GM21529 (cell line): ENCODE results near the gene PTPRK.
"Not testable (repeated sequence)": the region's sequence is repeated elsewhere in the genome, so short reads cannot be mapped to it uniquely, and the experiment has no call there.

ENCODE experiments used
- ATAC-seq: cut with Tn5 transposase; IDR thresholded peaks from one replicate; pipeline ENCODE4 v1.9.1; 2021; ENCODE audit not compliant: unreplicated experiment

The PTPRK gene

DNA sequence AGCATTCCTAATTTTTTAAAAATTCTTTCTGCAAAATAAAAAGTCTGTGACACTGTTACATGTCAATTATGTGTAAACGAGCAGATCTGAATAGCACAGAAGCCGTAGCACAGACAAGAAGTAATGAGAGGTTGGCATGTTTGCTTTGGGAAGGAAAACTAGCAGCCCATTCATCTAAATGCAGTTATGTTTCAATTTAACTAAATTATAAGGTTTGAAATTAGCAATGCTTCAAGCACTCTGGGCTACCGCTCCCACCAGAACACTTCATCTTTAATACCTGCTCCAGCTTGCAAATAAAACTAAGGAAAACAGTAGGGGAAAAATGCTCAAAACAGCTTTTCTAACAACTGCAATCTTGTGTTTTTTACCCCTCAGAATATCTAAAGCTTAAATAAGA lies 73.9 kb downstream of the PTPRK start:
- no peak for ATAC-seq

DNA sequence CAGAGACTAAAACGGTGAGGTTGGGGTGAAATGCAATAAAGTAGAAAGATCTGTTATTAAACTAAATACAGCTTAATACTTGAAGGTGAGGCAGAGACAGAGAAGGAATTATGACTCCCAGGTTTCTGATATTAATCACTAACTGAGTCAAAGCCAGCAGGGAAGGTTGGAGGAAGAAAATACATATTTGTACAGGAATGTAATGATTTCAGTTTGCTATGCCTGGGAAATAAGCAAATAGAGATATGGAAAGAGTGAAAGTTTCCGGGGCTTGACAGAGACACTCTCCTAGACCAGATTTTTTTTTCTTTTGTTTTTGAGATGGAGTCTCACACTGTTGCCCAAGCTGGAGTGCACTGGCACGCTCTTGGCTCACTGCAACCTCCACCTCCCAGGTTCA lies 76.8 kb downstream of the PTPRK start:
- ATAC-seq = no peak

DNA sequence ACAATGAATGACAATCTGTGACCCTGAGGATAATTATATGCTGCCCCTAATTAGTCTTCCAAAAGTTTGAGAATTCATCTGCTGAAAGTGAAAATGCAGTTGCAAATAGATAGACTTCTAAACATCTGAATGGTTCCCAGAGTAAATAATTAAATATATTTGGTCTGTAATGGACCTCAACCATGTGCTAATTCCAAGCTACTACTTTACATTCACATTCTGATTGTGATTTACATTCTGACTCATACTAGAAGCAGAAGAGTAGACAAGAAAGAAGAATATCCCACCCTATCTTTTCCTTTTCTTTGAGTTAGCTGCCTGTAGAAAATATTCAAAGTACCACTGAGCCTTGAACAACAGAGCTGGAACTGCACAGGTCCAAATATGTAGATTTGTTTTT lies 80.8 kb downstream of the PTPRK start:
- ATAC-seq = no peak

DNA sequence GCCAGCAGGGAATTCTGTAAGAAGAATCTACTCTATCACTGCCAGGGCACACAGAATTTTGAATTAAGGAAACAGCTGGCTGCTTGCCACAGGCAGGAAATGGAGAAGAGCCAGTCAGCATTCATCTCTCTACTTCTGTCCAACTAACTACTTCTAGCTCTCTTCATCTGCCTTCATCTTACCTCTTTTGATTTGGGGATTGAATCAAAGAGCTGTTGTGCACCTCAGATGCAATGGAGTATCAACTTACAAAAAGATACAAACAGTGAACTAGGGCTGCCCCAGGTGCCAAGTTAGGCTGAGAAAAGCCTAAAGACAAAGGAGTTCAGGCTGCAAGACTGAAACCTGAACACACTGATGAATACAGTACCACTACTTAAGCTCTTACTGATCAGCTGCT lies 82.0 kb downstream of the PTPRK start:
- ATAC-seq = no peak

DNA sequence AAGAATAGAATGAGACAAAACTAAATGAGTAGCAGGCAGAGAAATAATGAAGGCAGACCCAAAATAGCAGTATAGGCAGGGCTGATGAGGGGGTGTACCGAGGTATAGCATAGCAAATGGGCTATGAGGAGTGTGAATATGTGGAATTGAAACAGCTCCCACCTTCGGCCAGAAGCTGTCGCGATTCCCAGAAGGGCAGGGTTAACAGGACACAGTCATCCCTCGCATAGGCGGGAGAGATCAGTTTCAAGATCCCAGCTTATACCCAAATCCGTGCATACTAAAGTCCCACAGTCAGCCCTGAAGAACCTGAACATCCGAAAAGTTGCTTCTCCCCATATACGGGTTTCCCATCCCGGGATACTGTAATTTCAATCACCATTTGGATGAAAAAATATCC lies 82.7 kb downstream of the PTPRK start:
- ATAC-seq = no peak

DNA sequence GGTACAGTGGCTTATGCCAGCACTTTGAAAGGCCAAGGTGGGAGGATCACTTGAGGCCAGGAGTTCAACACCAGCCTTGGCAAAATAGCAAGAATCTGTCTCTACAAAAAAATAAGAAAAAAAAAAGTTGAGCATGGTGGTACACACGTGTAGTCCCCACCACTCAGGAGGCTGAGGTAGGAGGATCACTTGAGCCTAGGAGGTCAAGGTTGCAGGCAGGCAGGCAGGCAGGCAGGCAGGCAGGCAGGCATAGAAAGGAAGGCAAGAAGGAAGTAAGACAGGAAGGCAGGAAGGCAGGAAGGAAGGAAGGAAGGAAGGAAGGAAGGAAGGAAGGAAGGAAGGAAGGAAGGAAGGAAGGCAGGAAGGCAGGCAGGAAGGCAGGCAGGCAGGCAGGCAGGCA lies 85.6 kb downstream of the PTPRK start:
- not testable (repeated sequence) for ATAC-seq

DNA sequence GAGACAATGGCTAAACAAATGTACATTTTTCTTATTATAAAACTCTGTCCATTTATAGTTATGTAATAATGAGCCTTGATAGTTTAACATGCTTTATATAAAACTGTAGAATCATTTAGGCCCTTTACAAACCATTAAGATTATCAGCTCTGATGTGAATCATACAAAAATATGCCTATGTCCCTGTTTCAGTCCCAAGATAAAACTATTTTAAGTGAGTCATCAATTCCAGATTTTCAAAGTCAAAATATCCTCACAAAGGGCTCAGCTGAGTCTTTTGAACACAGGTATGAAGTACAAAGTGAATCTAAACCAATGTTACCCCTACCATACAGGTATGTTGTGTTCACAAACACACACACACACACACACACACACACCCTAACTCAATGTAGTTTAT lies 88.0 kb downstream of the PTPRK start:
- no peak for ATAC-seq

DNA sequence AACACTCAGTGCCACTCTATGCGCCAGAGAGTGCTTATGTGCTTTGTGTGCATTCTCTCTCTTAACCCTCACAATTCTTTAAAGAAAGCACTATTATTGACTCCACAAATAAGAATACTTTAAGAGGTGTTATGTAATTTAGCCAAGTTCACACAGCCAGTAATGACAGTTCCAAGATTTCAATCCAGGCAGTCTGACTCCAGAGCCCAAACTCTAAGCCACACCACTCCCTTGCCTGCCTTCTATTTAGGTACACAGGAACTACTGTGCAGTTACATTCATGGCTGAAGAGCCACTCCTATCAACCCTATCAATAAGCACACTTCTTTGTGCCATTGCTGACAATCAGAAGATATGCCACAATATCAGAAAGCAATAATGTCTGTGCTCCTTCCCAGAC lies 93.3 kb downstream of the PTPRK start:
- no peak for ATAC-seq

DNA sequence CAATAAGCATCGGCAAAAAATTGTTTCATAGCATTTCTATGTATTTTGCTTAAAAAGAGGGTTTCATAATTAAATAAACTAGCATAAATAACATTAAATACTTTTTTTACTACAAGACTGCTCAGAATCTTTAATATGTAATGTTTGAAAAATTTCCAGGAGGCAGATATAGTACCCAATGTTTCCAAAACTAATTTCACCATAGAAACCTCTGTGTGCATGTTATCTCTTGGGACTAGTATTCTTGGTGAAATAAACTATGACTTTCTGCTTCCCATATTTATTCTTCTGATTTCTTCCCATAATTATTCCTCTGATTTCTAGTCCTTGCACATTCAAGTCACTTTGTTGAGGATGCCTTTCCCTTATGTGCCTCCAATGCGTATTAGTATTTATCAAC lies 94.5 kb downstream of the PTPRK start:
- no peak for ATAC-seq

DNA sequence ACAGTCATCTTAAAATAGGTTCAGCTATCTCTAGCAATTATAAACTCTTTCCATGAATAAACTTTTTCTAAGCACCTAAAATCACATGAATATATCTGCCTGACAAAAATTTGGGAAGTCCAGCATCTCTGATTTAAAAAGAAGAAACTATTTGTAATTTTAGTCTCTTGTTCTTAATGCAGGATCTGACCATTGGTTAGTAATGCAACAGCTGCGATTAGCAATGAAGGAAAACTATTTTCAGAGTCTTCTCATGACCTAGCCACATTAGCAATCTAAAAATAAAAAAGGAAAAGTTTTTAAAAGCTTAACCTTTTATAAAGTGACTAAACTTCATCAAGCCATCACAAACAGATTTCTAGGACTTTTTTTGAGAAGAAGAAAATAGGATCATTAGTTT lies 97.5 kb downstream of the PTPRK start:
- ATAC-seq = no peak

DNA sequence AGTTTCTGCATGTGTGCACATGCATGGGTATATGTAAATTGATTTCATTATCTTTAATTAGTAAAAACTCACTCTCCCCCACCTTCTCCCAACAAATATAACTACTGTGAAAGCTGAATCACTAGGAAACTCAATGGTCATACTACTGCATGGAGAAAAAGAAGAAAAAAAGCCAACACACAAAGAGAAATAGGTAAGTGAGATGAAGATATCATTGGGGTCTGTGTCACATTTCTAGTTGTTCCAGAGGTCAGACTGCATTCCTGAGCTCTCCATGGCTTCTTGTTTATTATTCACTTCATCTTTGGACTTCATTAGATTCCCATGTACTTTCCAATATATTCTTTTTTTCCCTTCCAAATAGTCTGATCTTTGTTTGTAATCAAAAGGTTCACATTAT lies 98.2 kb downstream of the PTPRK start:
- no peak for ATAC-seq

DNA sequence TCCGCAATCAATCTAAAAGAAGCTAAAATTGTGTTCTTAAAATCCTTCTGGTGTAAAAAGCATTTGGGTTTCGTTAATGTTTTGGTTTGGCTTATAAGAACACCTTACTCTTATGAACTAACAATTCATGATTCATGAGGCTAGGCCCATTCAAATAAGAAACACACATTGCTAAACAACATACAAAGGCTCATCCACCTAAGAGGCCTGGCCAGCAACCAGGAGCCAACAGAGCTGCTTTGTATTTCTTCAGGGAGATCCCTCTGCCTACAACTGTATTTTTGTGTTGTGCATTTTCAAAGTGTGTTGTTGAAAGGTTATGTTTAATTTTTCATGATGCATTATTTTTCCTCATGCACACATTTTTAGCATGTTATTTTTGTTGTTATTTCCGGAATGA lies 98.6 kb downstream of the PTPRK start:
- ATAC-seq = no peak

DNA sequence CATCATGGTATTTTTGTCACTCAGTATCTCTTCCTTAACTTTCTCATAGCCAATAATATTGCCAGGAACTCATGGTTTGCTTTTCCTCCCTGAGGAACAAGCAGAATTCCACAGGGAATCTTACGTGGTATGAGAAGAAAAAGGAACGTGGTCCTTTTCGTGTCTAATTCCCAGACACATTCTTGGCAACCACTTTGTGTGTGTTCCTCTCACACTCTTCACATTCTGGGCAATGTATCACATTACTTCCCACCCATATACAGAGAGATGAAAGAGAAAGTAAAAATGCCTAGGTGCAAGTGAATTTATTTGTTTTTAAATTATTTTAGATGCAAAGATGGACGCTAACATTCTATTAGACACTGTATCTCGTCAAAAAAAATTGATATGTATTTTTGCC lies 102.7 kb downstream of the PTPRK start:
- ATAC-seq = no peak

DNA sequence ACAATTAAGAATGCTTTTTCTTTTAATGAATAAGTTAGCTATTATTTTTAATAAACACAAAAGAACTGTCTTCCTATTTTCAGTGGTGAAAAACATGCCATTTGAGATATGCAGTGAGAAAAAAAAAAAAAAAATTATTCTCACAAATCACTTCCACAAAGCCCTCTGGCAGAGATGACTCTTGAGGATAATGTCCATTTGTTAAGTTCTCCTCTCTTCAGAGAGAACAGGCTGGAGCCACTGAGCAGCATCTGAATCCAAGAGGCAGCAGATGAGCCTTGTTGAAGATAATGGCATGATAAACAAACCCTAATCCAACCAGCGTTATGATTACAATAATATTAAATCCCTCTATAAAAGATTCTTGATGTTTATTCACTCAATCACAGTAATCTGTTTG lies 105.0 kb downstream of the PTPRK start:
- no peak for ATAC-seq

DNA sequence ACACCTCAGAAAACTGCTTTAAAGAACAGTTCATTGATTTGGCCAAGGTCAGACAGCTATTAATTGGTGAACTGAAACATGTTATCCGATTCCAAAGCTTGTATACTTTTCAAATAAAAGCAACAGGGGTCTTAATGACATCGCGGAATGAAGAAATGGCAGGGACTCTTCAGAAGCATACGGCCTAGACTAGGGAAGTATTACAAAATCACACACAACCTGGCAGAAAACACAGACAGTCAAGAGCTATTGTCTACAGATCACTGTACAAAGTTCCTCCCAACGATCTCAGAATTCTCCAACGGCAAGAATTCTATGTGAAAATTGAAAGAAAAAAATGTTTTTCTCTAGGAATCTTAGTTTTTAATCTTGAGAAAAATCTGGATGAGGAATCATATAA lies 105.5 kb downstream of the PTPRK start:
- ATAC-seq = no peak

DNA sequence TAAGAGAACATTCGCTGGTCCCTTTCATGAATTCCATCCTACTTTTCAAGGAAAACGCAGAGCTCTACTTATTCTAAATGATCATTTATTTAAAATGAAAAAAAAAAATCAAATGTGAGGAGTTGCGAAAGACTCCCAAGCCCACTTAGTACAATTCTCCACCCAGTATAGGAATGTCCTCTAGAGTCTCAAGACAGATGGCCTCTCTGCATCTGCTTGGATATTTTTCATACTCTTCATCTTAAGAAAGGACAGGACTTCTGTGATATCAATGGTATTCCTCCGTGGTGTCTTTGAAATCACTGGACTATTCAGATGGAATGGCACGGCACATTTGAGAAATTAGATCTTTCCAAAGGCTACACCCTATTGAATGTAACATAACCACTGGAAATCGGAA lies 107.1 kb downstream of the PTPRK start:
- no peak for ATAC-seq

DNA sequence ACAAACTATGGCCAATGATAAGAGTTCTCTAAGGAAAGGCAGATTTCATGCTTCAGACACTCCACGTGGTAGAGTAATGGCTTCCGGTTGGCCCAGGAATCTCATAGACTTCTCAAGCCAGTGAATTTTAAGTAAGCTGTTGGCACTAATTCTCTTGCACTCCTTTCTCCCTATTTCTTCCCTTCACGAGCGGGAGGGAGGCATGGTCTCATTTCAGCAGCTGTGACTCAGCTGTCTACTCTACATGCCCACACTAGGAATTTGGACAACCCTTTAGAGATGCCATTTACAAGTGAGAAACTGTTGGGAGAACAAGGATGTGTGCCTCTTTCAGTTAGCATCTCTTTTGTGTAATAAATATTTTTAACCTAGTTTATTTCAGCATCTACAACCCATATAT lies 107.7 kb downstream of the PTPRK start:
- no peak for ATAC-seq

DNA sequence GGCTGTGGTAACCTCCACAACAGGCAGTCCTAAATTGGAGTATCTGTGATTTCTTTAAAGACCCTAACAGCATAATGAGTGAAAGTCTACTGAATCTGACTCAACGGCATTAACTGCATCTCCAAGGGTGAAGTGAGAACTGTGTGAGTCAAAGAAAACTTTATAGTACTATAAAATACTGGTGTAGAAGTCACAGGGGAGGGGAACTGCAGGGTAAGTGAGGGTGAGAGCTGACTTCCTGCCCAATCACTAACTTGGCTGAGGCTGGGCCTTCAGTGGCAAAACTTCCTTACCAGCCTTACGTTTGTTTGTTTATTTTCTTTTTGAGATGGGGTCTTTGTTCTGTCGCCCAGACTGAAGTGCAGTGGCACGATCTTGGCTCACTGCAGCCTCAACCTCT lies 109.8 kb downstream of the PTPRK start:
- no peak for ATAC-seq

DNA sequence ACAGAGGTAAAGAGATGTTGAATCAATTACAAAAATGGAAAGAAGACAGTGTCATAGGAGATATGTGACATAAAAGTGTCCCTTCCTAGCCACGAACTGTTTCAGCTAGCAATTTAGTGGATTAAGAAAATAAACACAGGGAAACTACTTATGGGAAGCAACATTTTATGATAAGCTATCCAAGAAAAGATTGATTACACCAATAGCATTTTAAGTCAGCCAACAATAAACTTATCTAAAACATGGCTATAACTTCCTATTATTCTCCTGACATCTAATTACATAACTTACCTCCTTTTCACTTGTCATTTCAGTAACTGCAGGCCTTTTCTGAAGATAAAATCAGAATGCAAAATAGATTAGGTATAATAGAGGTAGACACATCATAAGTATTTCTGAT lies 111.4 kb downstream of the PTPRK start:
- ATAC-seq = no peak

DNA sequence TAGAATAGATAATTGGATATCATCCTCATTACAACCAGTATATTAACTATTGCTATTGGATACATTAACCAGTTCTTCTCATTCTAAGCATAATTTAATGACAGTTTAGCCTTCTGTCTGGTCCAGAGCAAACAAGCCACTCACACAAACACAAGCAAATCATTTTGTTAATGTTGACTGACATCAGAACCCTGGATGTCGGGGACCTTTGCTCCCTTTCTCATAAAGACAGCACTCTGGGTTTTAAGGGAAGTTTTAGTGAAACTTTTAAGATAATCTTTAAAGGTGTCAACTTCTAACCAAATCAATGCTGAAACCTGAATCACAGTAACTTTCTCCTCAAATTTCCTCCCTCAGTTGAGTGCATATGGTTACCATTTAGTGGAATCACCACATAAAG lies 113.9 kb downstream of the PTPRK start:
- no peak for ATAC-seq

DNA sequence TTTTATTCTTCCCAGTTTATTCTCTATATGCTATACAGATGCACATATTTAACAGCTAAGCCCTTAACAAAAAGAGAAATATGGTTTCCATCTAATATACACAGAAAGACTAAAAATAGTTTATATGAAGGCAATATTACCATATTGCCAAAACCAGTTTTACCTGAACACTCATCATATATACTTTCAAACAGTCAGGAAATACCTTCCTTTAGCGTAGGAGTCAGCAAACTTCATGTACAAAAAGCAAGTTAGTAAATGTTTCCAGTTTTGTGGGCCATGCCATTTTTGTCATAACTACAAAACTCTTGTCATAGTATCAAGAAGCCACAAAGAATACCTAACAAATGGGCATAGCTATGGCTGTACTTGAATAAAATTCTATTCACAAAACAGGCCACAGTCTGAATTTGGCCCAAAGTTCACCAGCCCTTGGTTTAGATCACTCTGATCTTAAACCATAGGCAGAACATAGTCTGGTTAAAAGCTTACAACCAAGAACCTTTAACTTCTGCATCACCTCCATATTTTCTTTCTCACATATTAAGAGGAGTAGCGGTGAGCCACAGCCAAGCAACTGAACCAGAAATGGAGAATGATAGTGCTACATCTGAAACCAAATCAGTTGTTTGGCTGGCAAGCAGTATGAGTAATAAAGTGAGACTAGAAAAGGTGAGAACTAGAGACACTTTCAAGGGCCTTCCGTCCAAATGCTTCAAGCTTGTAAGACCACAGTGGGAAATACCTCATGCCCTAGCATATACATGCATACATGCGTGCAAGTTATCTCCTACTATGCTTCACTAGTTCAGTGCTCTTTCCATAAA lies 116.6 kb downstream of the PTPRK start:
- no peak for ATAC-seq

DNA sequence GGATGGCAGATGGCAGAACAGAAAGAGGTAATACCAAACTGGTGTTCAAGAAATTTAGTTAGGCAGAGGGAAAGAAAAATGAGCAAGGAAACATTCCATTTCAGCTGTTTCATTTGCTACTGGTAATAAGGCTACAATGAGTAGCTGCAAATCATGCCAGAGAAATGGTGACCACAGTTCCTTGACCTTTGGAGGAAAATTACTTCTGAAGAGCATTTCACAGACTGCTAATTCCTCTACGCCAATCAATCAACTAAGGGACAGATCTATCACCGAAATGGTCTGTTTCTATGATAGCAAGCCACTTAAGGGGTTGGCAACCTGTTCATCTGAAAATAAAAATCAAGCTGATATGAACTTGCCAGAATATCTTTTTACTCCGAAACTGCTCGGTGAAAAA lies 119.5 kb downstream of the PTPRK start:
- ATAC-seq = no peak

DNA sequence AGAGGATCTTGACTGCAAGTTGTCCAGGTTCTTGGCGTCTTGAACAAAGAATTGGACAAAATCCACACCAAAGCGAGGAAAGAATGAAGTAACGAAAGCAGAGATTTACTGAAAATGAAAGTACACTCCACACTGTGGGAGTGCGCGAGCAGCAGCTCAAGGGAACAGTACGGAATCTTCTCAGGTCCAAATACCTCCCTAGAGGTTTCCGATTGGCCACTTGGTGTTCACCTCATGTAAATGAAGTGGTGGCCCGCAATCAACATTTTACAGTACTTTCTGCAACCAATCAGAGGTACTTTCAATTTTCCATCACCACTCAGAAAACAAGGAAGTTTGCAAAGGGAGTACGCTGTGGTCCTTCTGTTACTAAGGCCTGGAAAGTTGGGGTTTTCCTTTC lies 122.4 kb downstream of the PTPRK start:
- no peak for ATAC-seq
